Regular cardiac myocyte (primary cell): ENCODE results near the gene EFHD1. TPM values are rescaled to one million over a fixed set of nuclear protein-coding genes. Genes with fewer than 3 reads are reported as not detected.

Source experiments
- total RNA-seq: library from RNA; depleted of rRNA; stranded (reverse); fragments of >200 nt; gene quantifications from 2 replicates; pipeline ENCODE4 v1.2.3, GENCODE V29; 2014

The EFHD1 gene, protein sequence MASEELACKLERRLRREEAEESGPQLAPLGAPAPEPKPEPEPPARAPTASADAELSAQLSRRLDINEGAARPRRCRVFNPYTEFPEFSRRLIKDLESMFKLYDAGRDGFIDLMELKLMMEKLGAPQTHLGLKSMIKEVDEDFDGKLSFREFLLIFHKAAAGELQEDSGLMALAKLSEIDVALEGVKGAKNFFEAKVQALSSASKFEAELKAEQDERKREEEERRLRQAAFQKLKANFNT
- total RNA-seq, result 1.9 and 2.0 TPM in 2 replicates

DNA sequence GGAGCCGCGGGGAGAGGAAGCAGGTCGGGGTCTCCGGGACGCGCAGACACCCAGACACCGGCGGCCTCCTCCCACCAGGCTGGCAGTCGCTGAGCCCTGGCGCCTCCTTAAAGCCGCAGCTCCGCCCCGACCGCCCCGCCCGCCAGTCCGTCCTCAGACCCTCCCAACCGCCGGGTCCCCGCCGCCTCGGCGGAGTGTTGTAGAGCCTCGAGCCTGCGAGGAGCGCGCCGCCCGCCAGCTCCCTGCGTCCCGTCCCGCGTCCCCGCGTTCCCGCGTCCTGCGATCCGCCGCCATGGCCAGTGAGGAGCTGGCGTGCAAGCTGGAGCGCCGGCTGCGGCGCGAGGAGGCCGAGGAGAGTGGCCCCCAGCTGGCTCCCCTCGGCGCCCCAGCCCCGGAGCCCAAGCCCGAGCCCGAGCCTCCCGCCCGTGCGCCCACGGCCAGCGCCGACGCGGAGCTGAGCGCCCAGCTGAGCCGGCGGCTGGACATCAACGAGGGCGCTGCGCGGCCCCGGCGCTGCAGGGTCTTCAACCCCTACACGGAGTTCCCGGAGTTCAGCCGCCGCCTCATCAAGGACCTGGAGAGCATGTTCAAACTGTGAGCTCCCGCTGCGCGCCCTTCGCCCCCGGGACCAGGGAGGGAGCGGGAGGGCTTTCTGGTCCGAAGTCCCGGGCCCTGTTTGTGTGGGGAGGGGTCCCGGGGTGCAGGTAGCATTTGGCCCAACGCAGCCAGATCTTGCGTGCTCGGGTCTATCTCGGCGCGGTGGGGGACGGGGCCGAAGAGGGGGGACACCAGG is at the start of gene EFHD1:
Gene EFHD1 (plus strand): TSS at position 192 of the 793 bp plus-strand sequence. CDS start 101 bp downstream, at position 293.

DNA sequence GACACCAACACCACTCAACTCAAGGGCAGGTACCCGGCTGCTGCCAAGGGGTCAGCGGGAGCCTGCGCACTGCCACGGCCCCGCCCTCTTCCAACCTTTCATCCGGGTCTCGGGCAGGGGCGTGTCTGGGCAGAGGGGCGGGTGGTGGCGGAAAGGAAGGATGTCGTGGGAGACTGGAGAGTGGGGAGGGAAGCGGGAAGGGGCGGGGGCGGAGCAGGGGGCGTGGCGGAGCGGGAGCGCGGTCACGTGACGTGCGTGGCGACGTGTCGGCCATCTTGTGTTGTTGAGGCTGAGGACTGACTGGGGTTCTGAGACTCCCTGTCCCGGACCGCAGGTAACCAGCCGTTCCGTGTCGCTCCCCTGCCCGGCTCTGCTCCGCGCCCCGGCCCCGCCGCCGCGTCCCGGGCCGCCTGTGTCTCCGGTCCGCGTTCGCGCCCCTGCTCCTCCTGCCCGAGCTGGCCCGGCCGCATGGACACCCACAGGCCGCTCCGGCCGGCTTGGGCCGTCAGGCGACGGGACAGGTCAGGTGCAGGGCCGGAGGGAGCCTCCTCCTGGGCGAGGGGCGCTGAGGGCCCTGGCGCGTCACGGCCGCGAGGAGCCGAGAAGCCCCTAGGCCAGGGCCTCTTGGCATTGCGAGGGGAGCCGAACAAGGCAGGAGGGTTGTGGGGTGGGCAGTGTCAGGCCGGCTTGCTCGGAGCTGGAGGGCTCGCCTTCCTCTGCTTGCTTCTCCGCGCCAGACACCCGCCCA is 63.8 kb downstream of the EFHD1 start, which contains the start of gene GIGYF2:
Gene GIGYF2 (plus strand): TSS at position 273 of the 748 bp plus-strand sequence. CDS start 37,867 bp downstream, outside the sequence.

Other genes starting within 250 kb of the EFHD1 start
- gene ALPG, start 226.8 kb upstream of the EFHD1 start, total RNA-seq, result not detected in 2 replicates
- gene ALPI, start 177.5 kb upstream of the EFHD1 start, total RNA-seq, result not detected in 2 replicates
- not detected in 2 replicates for gene ECEL1, start 145.8 kb upstream of the EFHD1 start, total RNA-seq
- gene PRSS56, start 113.2 kb upstream of the EFHD1 start, total RNA-seq, result not detected in 2 replicates
- not detected in 2 replicates for gene CHRND, start 107.4 kb upstream of the EFHD1 start, total RNA-seq
- gene CHRNG, start 93.9 kb upstream of the EFHD1 start, total RNA-seq, result not detected in 2 replicates
- gene TIGD1, start 83.0 kb upstream of the EFHD1 start, total RNA-seq, result 2.7 and 3.7 TPM in 2 replicates
- 81.5 and 158 TPM in 2 replicates for gene EIF4E2, start 82.9 kb upstream of the EFHD1 start, total RNA-seq
- 53.3 and 58.3 TPM in 2 replicates for gene GIGYF2, start 63.7 kb downstream of the EFHD1 start, total RNA-seq
- gene KCNJ13, start 143.0 kb downstream of the EFHD1 start, total RNA-seq, result not detected in 2 replicates
- gene SNORC, start 236.7 kb downstream of the EFHD1 start, total RNA-seq, result 0.19 and 0.56 TPM in 2 replicates